ENCODE results near the gene SPEF2.

GRCh38 chr5:35651002-35651756 is 33.5 kb downstream of the SPEF2 start:
- TF ChIP-seq GABPA (IDR thresholded peaks at IDR 0.05; ENCODE audit: low read depth) (no peak), CTCF (IDR thresholded peaks at IDR 0.05 in 2 of 3, conservative IDR thresholded peaks at IDR 0.05 in 1 of 3; ENCODE audit: control insufficient read depth in 2 of 3, extremely low read depth in 1 of 3, insufficient read depth in 1 of 3, low read depth in 3 of 3, low read length in 3 of 3) (peak; percentile 45 to 57 (median 57); a peak in 4 of 6 replicates), ZBTB33 (IDR thresholded peaks at IDR 0.05) (no peak), EED (IDR thresholded peaks at IDR 0.05; ENCODE audit: low read depth) (no peak)
